HCT116 (cell line): ENCODE results near the gene TM6SF1. TPM values are rescaled to one million over a fixed set of nuclear protein-coding genes. Genes with fewer than 3 reads are reported as not detected.

Source experiments
- ATAC-seq: fragments of 200-7000 bp; cut with Tn5 transposase; 2 replicates; pipeline ENCODE4 v1.9.1; 2020; ENCODE audit warnings: mild to moderate bottlenecking, moderate library complexity
- BruUV-seq: library from RNA; stranded (reverse); fragments of 400-500 nt; replicated peaks from 2 replicates; lab custom pipeline; 2021; lab: Mats Ljungman, UMichigan
- CTCF ChIA-PET: fragments of 300-600 bp; sonication (Branson Sonifier 250); formaldehyde crosslinking; loops from one replicate; lab custom pipeline; 2021; ENCODE audit warnings: antibody characterized with exemption; lab: Charles Lee
- POLR2A ChIA-PET: fragments of 300-600, 350-600 bp; sonication (Branson Sonifier 250); formaldehyde crosslinking; loops from one replicate; lab custom pipeline; 2021; ENCODE audit warnings: antibody characterized with exemption; lab: Charles Lee
- RAD21 ChIA-PET, 2 experiments: fragments of 300-600 bp; sonication (Branson Sonifier 250); formaldehyde crosslinking; loops; one replicate each; lab custom pipeline; 2023; ENCODE audit warnings: low total read pairs in 2 of 2; ENCODE audit not compliant: uncharacterized antibody in 2 of 2, unreplicated experiment in 2 of 2, low non-redundant PET in 1 of 2; lab: Charles Lee
- DNase-seq: peaks from one replicate; pipeline ENCODE4 v3.0.0-alpha.2; 2010; ENCODE audit warnings: low read depth, low spot score
- H2AFZ ChIP-seq: fragments of 200-600 bp; shearing (Covaris generic), sonication (generic); 2 replicates; pipeline ENCODE4 v1.6.1; 2017; ENCODE audit warnings: low read depth, mixed run types, mixed read lengths, antibody characterized with exemption, low read length; ENCODE audit not compliant: poor library complexity, severe bottlenecking
- H3K27ac ChIP-seq: 2 replicates; pipeline ENCODE4 v1.5.1; 2012; ENCODE audit warnings: low read depth, low read length
- H3K27me3 ChIP-seq: fragments of 200-600 bp; sonication (generic); 2 replicates; pipeline ENCODE4 v1.6.1; 2016; ENCODE audit warnings: mixed run types, low read length, mixed read lengths; ENCODE audit not compliant: insufficient read depth
- H3K36me3 ChIP-seq, 2 experiments: fragments of 200-500 bp in 1 of 2; fragments of 200-600 bp in 1 of 2; sonication (Bioruptor generic) in 1 of 2; sonication (generic) in 1 of 2; 2 replicates each; pipeline versions ENCODE4 v1.5.1 to v1.6.1; 2014 to 2016; ENCODE audit warnings: low read length in 2 of 2, inconsistent platforms in 1 of 2, mixed read lengths in 1 of 2, mixed run types in 1 of 2; ENCODE audit not compliant: insufficient read depth in 2 of 2, control insufficient read depth in 1 of 2
- H3K4me1 ChIP-seq, 2 experiments: fragments of 200-600 bp in 1 of 2; sonication (generic) in 1 of 2; 2 replicates each; pipeline versions ENCODE4 v1.5.1 to v1.6.1; 2012 to 2017; ENCODE audit warnings: low read length in 2 of 2, inconsistent platforms in 1 of 2, mild to moderate bottlenecking in 1 of 2, mixed read lengths in 1 of 2, mixed run types in 1 of 2, moderate library complexity in 1 of 2; ENCODE audit not compliant: insufficient read depth in 2 of 2, control insufficient read depth in 1 of 2
- H3K4me2 ChIP-seq: fragments of 200-600 bp; sonication (generic); 2 replicates; pipeline ENCODE4 v1.6.1; 2017; ENCODE audit warnings: mixed run types, low read length, mixed read lengths
- H3K4me3 ChIP-seq, 2 experiments: fragments of 200-600 bp in 1 of 2; sonication (generic) in 1 of 2; replicated peaks in 1 of 2; 2 replicates each; pipeline ENCODE4 v1.5.1; 2011 to 2016; ENCODE audit warnings: low read length in 2 of 2, control low read depth in 1 of 2, low read depth in 1 of 2, mild to moderate bottlenecking in 1 of 2, mixed read lengths in 1 of 2, mixed run types in 1 of 2
- H3K79me2 ChIP-seq: fragments of 200-600 bp; sonication (generic); 2 replicates; pipeline ENCODE4 v1.6.1; 2017; ENCODE audit warnings: mild to moderate bottlenecking, mixed run types, low read length, moderate library complexity, mixed read lengths; ENCODE audit not compliant: insufficient read depth
- H3K9ac ChIP-seq: fragments of 200-600 bp; sonication (generic); 2 replicates; pipeline ENCODE4 v1.6.1; 2016; ENCODE audit warnings: low read length, mixed read lengths
- H3K9me2 ChIP-seq: fragments of 200-600 bp; sonication (generic), shearing (Covaris generic); 2 replicates; pipeline ENCODE4 v1.6.1; 2017; ENCODE audit warnings: mixed run types, mild to moderate bottlenecking, moderate library complexity; ENCODE audit not compliant: insufficient read depth
- H3K9me3 ChIP-seq, 2 experiments: fragments of 200-500 bp in 1 of 2; fragments of 200-600 bp in 1 of 2; sonication (Bioruptor generic) in 1 of 2; sonication (generic) in 1 of 2; 2 replicates each; pipeline ENCODE4 v1.6.1; 2014 to 2017; ENCODE audit warnings: low read length in 2 of 2, mixed read lengths in 2 of 2, inconsistent platforms in 1 of 2, low read depth in 1 of 2, mild to moderate bottlenecking in 1 of 2, mixed run types in 1 of 2, moderate library complexity in 1 of 2; ENCODE audit not compliant: control insufficient read depth in 1 of 2, insufficient read depth in 1 of 2
- H4K20me1 ChIP-seq: fragments of 200-600 bp; sonication (generic), shearing (Covaris generic); 2 replicates; pipeline ENCODE4 v1.6.1; 2017; ENCODE audit warnings: mixed run types, mild to moderate bottlenecking, moderate library complexity; ENCODE audit not compliant: insufficient read depth
- CBX3 ChIP-seq: IDR thresholded peaks from 2 replicates; pipeline ENCODE4 v1.6.1; 2012; ENCODE audit warnings: low read depth
- EGR1 ChIP-seq: IDR thresholded peaks from 2 replicates; pipeline ENCODE4 v1.6.1; 2012; ENCODE audit warnings: low read depth
- ELF1 ChIP-seq: IDR thresholded peaks from 2 replicates; pipeline ENCODE4 v1.6.1; 2012; ENCODE audit warnings: low read depth, borderline replicate concordance
- FOSL1 ChIP-seq: IDR thresholded peaks from 2 replicates; pipeline ENCODE4 v1.6.1; 2012; ENCODE audit warnings: low read depth
- RAD21 ChIP-seq: IDR thresholded peaks from 2 replicates; pipeline ENCODE4 v1.6.1; 2012; ENCODE audit warnings: low read depth, mild to moderate bottlenecking
- SP1 ChIP-seq: IDR thresholded peaks from 2 replicates; pipeline ENCODE4 v1.6.1; 2012; ENCODE audit warnings: low read depth
- SRF ChIP-seq: IDR thresholded peaks from 2 replicates; pipeline ENCODE4 v1.6.1; 2012; ENCODE audit warnings: low read depth
- TCF7L2 ChIP-seq: IDR thresholded peaks from 2 replicates; pipeline ENCODE4 v1.7.0; 2011; ENCODE audit warnings: borderline replicate concordance, inconsistent platforms; ENCODE audit not compliant: insufficient read depth, insufficient read length; ENCODE audit errors: extremely low read depth
- YY1 ChIP-seq: IDR thresholded peaks from 2 replicates; pipeline ENCODE4 v1.6.1; 2011; ENCODE audit warnings: low read length, low read depth, moderate library complexity, mild to moderate bottlenecking; ENCODE audit not compliant: insufficient replicate concordance; ENCODE audit errors: extremely low read depth
- ZFX ChIP-seq: fragments of 450-650 bp; IDR thresholded peaks from 2 replicates; pipeline ENCODE4 v1.6.1; 2017
- ZNF274 ChIP-seq: fragments of 200-500 bp; sonication (Bioruptor generic); IDR thresholded peaks from 2 replicates; pipeline ENCODE4 v1.6.1; 2014; ENCODE audit warnings: mild to moderate bottlenecking, low read depth, low read length, inconsistent platforms
- intact Hi-C: fragments of 100-400 bp; cut with micrococcal nuclease; formaldehyde crosslinking; loops from 2 replicates; pipeline ENCODE4 v1.10.0; 2022
- total RNA-seq: library from RNA; stranded (reverse); gene quantifications from one replicate; pipeline ENCODE4 v1.2.1, GENCODE V29; 2021; ENCODE audit not compliant: unreplicated experiment
- TF ChIP-seq, protein P1 (sequence below): IDR thresholded peaks from 2 replicates; pipeline ENCODE4 v1.6.1; 2012

Gene TM6SF1
- total RNA-seq, 1 experiment from 2014 or later, result not detected

DNA sequence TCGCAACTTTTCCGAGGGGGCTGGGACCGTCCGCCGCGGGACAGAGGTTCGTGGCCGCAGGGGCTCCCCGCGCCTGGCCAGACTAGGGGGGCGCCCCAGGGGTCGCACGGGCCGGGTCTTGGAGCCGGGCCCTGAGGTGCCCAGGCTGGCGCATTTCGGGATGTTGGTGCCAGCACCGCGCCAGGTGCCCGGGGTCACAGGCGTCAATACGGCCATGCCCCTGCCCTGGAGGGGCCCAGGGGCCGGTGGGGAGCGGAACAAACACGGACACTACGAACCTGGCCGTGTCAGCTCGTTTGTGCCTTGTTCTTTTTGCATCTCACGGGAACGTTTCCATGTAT, 366 bp downstream of the TM6SF1 start:
- no peak for ATAC-seq
- RAD21 ChIA-PET, result no interaction called here
- H3K9ac ChIP-seq, result no peak overlapping the region
- TF ChIP-seq CBX3 (no peak), RAD21 (no peak), ELF1 (no peak), EGR1 (no peak), ZFX (no peak), ZNF274 (no peak), SP1 (no peak), TCF7L2 (no peak), FOSL1 (no peak), YY1 (no peak), SRF (no peak)
- TF ChIP-seq, protein P1, sequence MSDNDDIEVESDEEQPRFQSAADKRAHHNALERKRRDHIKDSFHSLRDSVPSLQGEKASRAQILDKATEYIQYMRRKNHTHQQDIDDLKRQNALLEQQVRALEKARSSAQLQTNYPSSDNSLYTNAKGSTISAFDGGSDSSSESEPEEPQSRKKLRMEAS, result no peak
- TF ChIP-seq, all 23 proteins: peak for 0
- H3K4me1 ChIP-seq, result no peaks in the 10 kb centered on the region
- DNase-seq, result no peak
- no peaks in the 10 kb centered on the region for H3K9me3 ChIP-seq
- POLR2A ChIA-PET, result no interaction called here
- CTCF ChIA-PET, result no interaction called here
- H3K9me2 ChIP-seq, result no peaks in the 10 kb centered on the region
- H3K36me3 ChIP-seq, result no peaks in the 10 kb centered on the region
- intact Hi-C loops, result no loop called here
- H4K20me1 ChIP-seq, result no peaks in the 10 kb centered on the region
- H2AFZ ChIP-seq, result no peak overlapping the region
- H3K79me2 ChIP-seq, result no peaks in the 10 kb centered on the region
- no TSS peak for BruUV-seq
- no peak overlapping the region for H3K27ac ChIP-seq
- no peak overlapping the region for H3K4me2 ChIP-seq
- H3K4me3 ChIP-seq, result no peak overlapping the region
- H3K27me3 ChIP-seq, result no peaks in the 10 kb centered on the region; the same call in 1 of the 2 replicates
